A549 (cell line): Measurements from ENCODE around the gene LIMA1. TPM values are rescaled to one million over a fixed set of nuclear protein-coding genes. Genes with fewer than 3 reads are reported as not detected.

Source experiments
- ATAC-seq, 2 experiments: fragments of 200-7000 bp in 1 of 2; fragments of >200 bp in 1 of 2; cut with Nextera tagmentation in 1 of 2; cut with Tn5 transposase in 1 of 2; 3 replicates each; pipeline versions ENCODE4 v1.8.0 to v1.9.1; 2018 to 2020; ENCODE audit warnings: mild to moderate bottlenecking in 1 of 2, moderate library complexity in 1 of 2
- CTCF ChIA-PET: fragments of 300-600 bp; sonication (Branson Sonifier 250); formaldehyde crosslinking; extraction: SDS; loops from one replicate; lab custom pipeline; 2021; ENCODE audit warnings: antibody characterized with exemption, inconsistent platforms; lab: Yijun Ruan, JAX
- POLR2A ChIA-PET: fragments of 350-600 bp; formaldehyde crosslinking; extraction: SDS; loops from one replicate; lab custom pipeline; 2021; ENCODE audit warnings: antibody characterized with exemption, inconsistent platforms; lab: Yijun Ruan, JAX
- DNase-seq, 2 experiments: peaks; one replicate each; pipeline versions ENCODE4 v3.0.0 to v3.0.0-alpha.2; 2011 to 2016; ENCODE audit warnings: low read depth in 1 of 2, low spot score in 1 of 2
- FAIRE-seq: peaks from 2 replicates; lab custom pipeline; 2011; peaks lifted over from hg19 to GRCh38; lab: Jason Lieb, UNC
- H3K27ac ChIP-seq, 2 experiments: fragments of >200 bp; sonication (Bioruptor Twin); formaldehyde crosslinking; 3 replicates each; pipeline ENCODE4 v1.5.1; 2016 to 2017
- H3K4me1 ChIP-seq: fragments of >200 bp; sonication (Bioruptor Twin); formaldehyde crosslinking; 3 replicates; pipeline ENCODE4 v1.6.1; 2016
- H3K4me2 ChIP-seq: fragments of >200 bp; sonication (Bioruptor Twin); formaldehyde crosslinking; 3 replicates; pipeline ENCODE4 v1.6.1; 2016
- H3K4me3 ChIP-seq: fragments of >200 bp; sonication (Bioruptor Twin); formaldehyde crosslinking; 3 replicates; pipeline ENCODE4 v1.5.1; 2016
- H3K9me3 ChIP-seq: fragments of >200 bp; sonication (Bioruptor Twin); formaldehyde crosslinking; 3 replicates; pipeline ENCODE4 v1.6.1; 2016
- CBX2 ChIP-seq: fragments of 200-600 bp; sonication (generic); IDR thresholded peaks from 2 replicates; pipeline ENCODE4 v1.6.1; 2016; ENCODE audit warnings: low read depth, mild to moderate bottlenecking, borderline replicate concordance
- CHD4 ChIP-seq: fragments of 200-600 bp; sonication (generic); IDR thresholded peaks from 2 replicates; pipeline ENCODE4 v1.6.1; 2016; ENCODE audit warnings: antibody characterized with exemption, mild to moderate bottlenecking, borderline replicate concordance
- CTCF ChIP-seq: fragments of >200 bp; sonication (Bioruptor Twin); formaldehyde crosslinking; IDR thresholded peaks from 3 replicates; pipeline ENCODE4 v1.5.1; 2016
- EHMT2 ChIP-seq: fragments of 200-600 bp; sonication (generic); IDR thresholded peaks from 2 replicates; pipeline ENCODE4 v1.6.1; 2016; ENCODE audit warnings: antibody characterized with exemption, low read depth, mild to moderate bottlenecking, moderate library complexity
- ELK1 ChIP-seq: fragments of 150-350 bp; IDR thresholded peaks from 2 replicates; pipeline ENCODE4 v1.6.1; 2014; ENCODE audit warnings: low read depth, mild to moderate bottlenecking, low read length
- EP300 ChIP-seq, 2 experiments: fragments of >200 bp; sonication (Bioruptor Twin); formaldehyde crosslinking; IDR thresholded peaks; 2 replicates in 1 of 2; 3 replicates in 1 of 2; pipeline ENCODE4 v1.6.1; 2016 to 2017
- ESRRA ChIP-seq: fragments of 150-350 bp; IDR thresholded peaks from 2 replicates; pipeline ENCODE4 v1.6.1; 2014; ENCODE audit warnings: mild to moderate bottlenecking, low read length, borderline replicate concordance
- FOSL2 ChIP-seq, 2 experiments: fragments of 450-650 bp in 1 of 2; fragments of >200 bp in 1 of 2; sonication (Bioruptor Twin) in 1 of 2; formaldehyde crosslinking; IDR thresholded peaks; 2 replicates each; pipeline versions ENCODE4 v1.5.0 to v1.6.1; 2016 to 2020; ENCODE audit warnings: mild to moderate bottlenecking in 1 of 2, moderate library complexity in 1 of 2
- HEYL ChIP-seq: fragments of 250-450 bp; sonication (Bioruptor Pico); IDR thresholded peaks from 2 replicates; pipeline ENCODE4 v1.8.0; 2021; ENCODE audit warnings: mild to moderate bottlenecking, moderate library complexity
- HMGXB4 ChIP-seq: fragments of 250-450 bp; sonication (Bioruptor Pico); IDR thresholded peaks from 2 replicates; pipeline ENCODE4 v1.5.0; 2021; ENCODE audit warnings: mild to moderate bottlenecking, moderate library complexity, borderline replicate concordance
- HOXB13 ChIP-seq: fragments of 250-450 bp; sonication (Bioruptor Pico); IDR thresholded peaks from 2 replicates; pipeline ENCODE4 v1.5.0; 2020; ENCODE audit warnings: low read depth, mild to moderate bottlenecking, moderate library complexity
- MAX ChIP-seq: IDR thresholded peaks from 2 replicates; pipeline ENCODE4 v1.6.1; 2012
- NR3C1 ChIP-seq: fragments of >200 bp; sonication (Bioruptor Twin); formaldehyde crosslinking; IDR thresholded peaks from 3 replicates; pipeline ENCODE4 v1.6.1; 2017
- POLR2A ChIP-seq: IDR thresholded peaks from 2 replicates; pipeline ENCODE4 v1.6.1; 2012; ENCODE audit warnings: mild to moderate bottlenecking, low read length
- RAD21 ChIP-seq, 2 experiments: fragments of >200 bp in 1 of 2; sonication (Bioruptor Twin) in 1 of 2; formaldehyde crosslinking in 1 of 2; IDR thresholded peaks in 1 of 2; conservative IDR thresholded peaks in 1 of 2; 2 replicates in 1 of 2; 3 replicates in 1 of 2; pipeline ENCODE4 v1.6.1; 2012 to 2018; ENCODE audit warnings: inconsistent platforms in 1 of 2
- RCOR1 ChIP-seq: fragments of 150-350 bp; IDR thresholded peaks from 2 replicates; pipeline ENCODE4 v1.6.1; 2014; ENCODE audit warnings: antibody characterized with exemption, low read length, low read depth
- RFX5 ChIP-seq: fragments of 450-650 bp; IDR thresholded peaks from 2 replicates; pipeline ENCODE4 v1.7.1; 2014; ENCODE audit warnings: antibody characterized with exemption, mild to moderate bottlenecking, moderate library complexity
- RNF2 ChIP-seq: fragments of 200-600 bp; sonication (generic); IDR thresholded peaks from 2 replicates; pipeline ENCODE4 v1.6.1; 2016; ENCODE audit warnings: low read depth, mild to moderate bottlenecking, antibody characterized with exemption, moderate library complexity, borderline replicate concordance
- SMC3 ChIP-seq: fragments of >200 bp; sonication (Bioruptor Twin); formaldehyde crosslinking; IDR thresholded peaks from 3 replicates; pipeline ENCODE4 v1.6.1; 2018; ENCODE audit warnings: inconsistent platforms
- TP53 ChIP-seq: fragments of 250-450 bp; sonication (Bioruptor Pico); IDR thresholded peaks from 2 replicates; pipeline ENCODE4 v1.5.0; 2021; ENCODE audit warnings: mild to moderate bottlenecking, moderate library complexity
- WGBS: methylation state at CpG from one replicate; pipeline ENCODE4 v1.1.6; 2017; ENCODE audit errors: missing lambda C conversion rate; 5-methylcytosine and 5-hydroxymethylcytosine counted together
- polyA plus RNA-seq, 4 experiments: library from polyadenylated mRNA; depleted of rRNA in 3 of 4; stranded (reverse); fragments of >200 nt; fragmentation: RNase III in 1 of 4; extraction: RNeasy Plus Mini Kit Qiagen cat#74134 plus additional on column Dnase treatment in 1 of 4; gene quantifications; 2 replicates in 3 of 4; 3 replicates in 1 of 4; pipeline ENCODE4 v1.2.3, GENCODE V29; 2011 to 2017

LIMA1 gene
- polyA plus RNA-seq, 2 of the 4 experiments (the other 2 are of a cell fraction): 9.0 to 23.4 TPM

GRCh38 chr12:50261654-50262053 is 21.7 kb downstream of the LIMA1 start:
- H3K27ac ChIP-seq: no peak overlapping the region

GRCh38 chr12:50258167-50258551 is 25.2 kb downstream of the LIMA1 start:
- POLR2A ChIA-PET: no interaction called here

More at GRCh38 chr12:50261654-50262053, 21.7 kb downstream of the LIMA1 start:
- no peak for DNase-seq
- Histone ChIP-seq H3K4me1 (peaks cover 36% of the 10 kb centered on the region), H3K4me2 (no peak overlapping the region), H3K9me3 (no peaks in the 10 kb centered on the region)
- no peak for FAIRE-seq
- POLR2A ChIA-PET: no interaction called here
- ATAC-seq: peak in 1 of 2 experiments; percentile 46; a peak in 3 of 6 replicates
- 63% methylated on average over 3 of the region's 3 CpGs for WGBS
- TF ChIP-seq SMC3 (peak; percentile 18; the same call in 1 of the 3 replicates), FOSL2 (IDR thresholded peaks at IDR 0.05) (no peak), FOSL2 (CRISPR knock-in tag; IDR thresholded peaks at IDR 0.05) (peak; percentile 15; the same call in 1 of the 2 replicates), TP53 (no peak), RAD21 (conservative IDR thresholded peaks at IDR 0.05 in 1 of 2, IDR thresholded peaks at IDR 0.05 in 1 of 2) (peak in 1 of 2 experiments; percentile 55; a peak in 3 of 5 replicates)
- TF ChIP-seq, all 56 proteins: peak for 3
- no peak overlapping the region for H3K4me3 ChIP-seq
- CTCF ChIA-PET: interaction anchor here (0.8 to 1.7 kb wide), 5 partner anchors 21 to 59 kb away, joined by 3 to 6 read pairs (median 5); no protein-coding TSS in a partner anchor

More at GRCh38 chr12:50258167-50258551, 25.2 kb downstream of the LIMA1 start:
- no peak for TF ChIP-seq ESRRA
- TF ChIP-seq EP300 (IDR thresholded peaks at IDR 0.05): no peak
- no peak for TF ChIP-seq RFX5
- no peak for TF ChIP-seq RAD21 (conservative IDR thresholded peaks at IDR 0.05 in 1 of 2, IDR thresholded peaks at IDR 0.05 in 1 of 2)
- no peak for TF ChIP-seq HOXB13 (CRISPR knock-in tag)
- TF ChIP-seq HEYL (CRISPR knock-in tag): no peak
- no peak for TF ChIP-seq FOSL2 (IDR thresholded peaks at IDR 0.05)
- TF ChIP-seq FOSL2 (CRISPR knock-in tag; IDR thresholded peaks at IDR 0.05): no peak
- TF ChIP-seq HMGXB4 (CRISPR knock-in tag): no peak
- TF ChIP-seq EHMT2: no peak
- TF ChIP-seq CHD4: no peak
- no peak for TF ChIP-seq CTCF
- no peak for TF ChIP-seq NR3C1
- TF ChIP-seq MAX: no peak
- no peak for TF ChIP-seq CBX2
- no peak for TF ChIP-seq RCOR1
- TF ChIP-seq RNF2: no peak
- no peak for TF ChIP-seq ELK1
- TF ChIP-seq POLR2A: no peak
- Histone ChIP-seq H3K9me3 (no peaks in the 10 kb centered on the region), H3K27ac (peak overlapping the region; percentile 25 to 37; a peak in 4 of 6 replicates), H3K4me2 (peak overlapping the region; percentile 63), H3K4me1 (peaks cover 58% of the 10 kb centered on the region), H3K4me3 (no peak overlapping the region)
- peak in 1 of 2 experiments; percentile 32 for DNase-seq
- 38% methylated on average over 5 of the region's 5 CpGs for WGBS
- CTCF ChIA-PET: interaction anchor here (1.4 kb wide), 2 partner anchors 57 to 82 kb away, joined by 4 read pairs; no protein-coding TSS in a partner anchor
- FAIRE-seq: no peak
- ATAC-seq: peak; percentile 58 to 71; a peak in 5 of 6 replicates
